ENCODE data around the gene PROZ.

Gene PROZ

GRCh38 chr13:113145496-113145895 is 13.0 kb upstream of the PROZ start:
- H3K4me3 ChIP-seq (ENCODE audit: low read depth, low read length), result no peak overlapping the region
- no peak for TF ChIP-seq CTCF (IDR thresholded peaks at IDR 0.05; ENCODE audit: control insufficient read depth, extremely low read depth, insufficient read depth)
- DNase-seq (ENCODE audit: low read depth), result no peak

GRCh38 chr13:113145911-113146598 is 12.4 kb upstream of the PROZ start:
- no peak overlapping the region for H3K4me3 ChIP-seq (ENCODE audit: low read depth, low read length)
- DNase-seq (ENCODE audit: low read depth), result no peak
- TF ChIP-seq CTCF (IDR thresholded peaks at IDR 0.05; ENCODE audit: control insufficient read depth, extremely low read depth, insufficient read depth), result no peak

- no peak for TF ChIP-seq CTCF (IDR thresholded peaks at IDR 0.05; ENCODE audit: control insufficient read depth, extremely low read depth, insufficient read depth)
- no peak for DNase-seq (ENCODE audit: low read depth)
- H3K4me3 ChIP-seq (ENCODE audit: low read depth, low read length), result no peak overlapping the region
Observed at GRCh38 chr13:113146750-113147149, 11.7 kb upstream of the PROZ start.

- no peak for TF ChIP-seq CTCF (IDR thresholded peaks at IDR 0.05; ENCODE audit: control insufficient read depth, extremely low read depth, insufficient read depth)
- DNase-seq (ENCODE audit: low read depth), result no peak
- H3K4me3 ChIP-seq (ENCODE audit: low read depth, low read length), result no peak overlapping the region
Observed at GRCh38 chr13:113147206-113147605, 11.2 kb upstream of the PROZ start.

- H3K4me3 ChIP-seq (ENCODE audit: low read depth, low read length), result no peak overlapping the region
- TF ChIP-seq CTCF (IDR thresholded peaks at IDR 0.05; ENCODE audit: control insufficient read depth, extremely low read depth, insufficient read depth), result no peak
- no peak for DNase-seq (ENCODE audit: low read depth)
Observed at GRCh38 chr13:113148407-113148806, 10.0 kb upstream of the PROZ start.

GRCh38 chr13:113148940-113149503 is 9.4 kb upstream of the PROZ start:
- no peak overlapping the region for H3K4me3 ChIP-seq (ENCODE audit: low read depth, low read length)
- no peak for DNase-seq (ENCODE audit: low read depth)
- TF ChIP-seq CTCF (IDR thresholded peaks at IDR 0.05; ENCODE audit: control insufficient read depth, extremely low read depth, insufficient read depth), result no peak
